Measurements from ENCODE around the gene CX3CR1. TPM values are rescaled to one million over a fixed set of nuclear protein-coding genes. Genes with fewer than 3 reads are reported as not detected.

CX3CR1 gene
- total and polyA plus RNA-seq, 8 donors = 0.06 to 0.43 (median 0.26) TPM; not detected in 4

DNA sequence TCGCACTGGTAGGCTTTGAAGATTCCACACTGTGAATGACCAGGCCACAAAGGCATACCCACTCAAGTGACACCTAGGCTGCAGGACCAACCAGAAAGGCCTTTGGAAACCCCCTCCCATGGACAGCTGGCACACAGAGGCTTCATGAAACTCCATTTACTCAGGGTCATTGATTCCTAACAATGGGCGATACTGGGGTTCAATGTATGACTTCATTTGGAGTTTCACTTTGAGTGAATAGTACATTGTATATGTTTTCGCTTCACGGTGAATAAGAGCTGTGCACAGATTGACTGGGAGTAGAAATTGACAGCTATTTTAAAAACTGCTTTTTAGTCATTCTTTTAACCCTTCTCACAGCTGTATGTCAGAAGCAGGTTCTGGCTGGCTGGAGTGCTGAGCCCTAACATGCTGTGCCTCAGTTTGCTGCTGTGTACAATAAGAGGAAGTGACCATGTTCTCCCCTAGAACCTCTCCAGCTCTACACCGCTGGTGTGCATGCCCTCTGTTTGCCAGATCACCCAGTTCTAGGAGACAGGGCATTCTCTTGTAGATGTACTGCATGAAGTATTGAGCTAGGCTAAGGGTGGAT is 15.4 kb upstream of the CX3CR1 start:
- peaks cover 3 to 22% (median 14%) of the 10 kb centered on the region in 4 donors for H3K9me3 ChIP-seq
- TF ChIP-seq POLR2AphosphoS5 (IDR thresholded peaks at IDR 0.05) = no peak
- no peak for DNase-seq
- H3K36me3 ChIP-seq = no peaks in the 10 kb centered on the region
- no peaks in the 10 kb centered on the region for H3K27me3 ChIP-seq
- no peak overlapping the region for H3K27ac ChIP-seq
- intact Hi-C loops (cut with DNase I; ENCODE audit: low total_unique reads) = no loop called here
- peaks cover 0 to 18% (median 10%) of the 10 kb centered on the region in 4 donors for H3K4me1 ChIP-seq
- no peak overlapping the region for H3K4me3 ChIP-seq
- WGBS, 5 donors = 80 to 84% (median 82%) methylated on average over 5 of the region's 5 CpGs

DNA sequence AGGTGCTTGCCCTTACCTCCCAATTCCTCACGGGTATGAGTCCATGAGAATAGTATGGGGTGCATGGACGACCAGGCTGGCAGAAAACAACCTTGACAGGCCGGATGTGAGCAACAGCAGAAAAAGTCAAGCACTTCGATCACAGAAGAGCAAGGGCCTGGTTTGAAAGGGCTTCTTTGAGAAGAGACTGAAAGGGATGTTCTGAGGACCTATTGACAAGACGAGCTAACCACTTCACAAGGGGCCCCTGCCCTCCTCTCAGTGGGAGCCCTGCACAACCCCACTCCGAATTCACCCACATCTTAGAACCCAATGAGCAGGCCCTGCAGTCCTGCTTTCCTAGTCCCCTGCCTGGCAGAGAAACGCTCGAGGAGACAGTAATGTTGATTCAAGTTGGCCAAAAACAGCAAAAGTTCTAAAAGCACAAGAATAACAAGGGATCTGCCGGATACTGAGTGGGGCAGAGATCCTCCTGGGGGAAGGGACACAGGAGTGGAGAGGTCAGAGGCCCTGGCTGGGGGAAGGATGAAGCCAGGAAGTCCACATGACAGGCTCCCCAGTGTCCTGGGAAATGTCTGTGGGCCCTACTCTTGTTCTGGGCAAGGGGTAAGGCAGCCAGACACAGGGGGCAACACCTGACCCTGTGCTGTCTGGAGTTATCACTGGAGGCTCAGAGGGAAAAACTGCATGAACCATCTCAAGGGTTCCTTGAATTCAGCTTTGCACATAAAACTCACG is 14.8 kb upstream of the CX3CR1 start:
- no peaks in the 10 kb centered on the region for H3K27me3 ChIP-seq
- no peak for DNase-seq
- H3K4me3 ChIP-seq = no peak overlapping the region
- TF ChIP-seq, protein P1, sequence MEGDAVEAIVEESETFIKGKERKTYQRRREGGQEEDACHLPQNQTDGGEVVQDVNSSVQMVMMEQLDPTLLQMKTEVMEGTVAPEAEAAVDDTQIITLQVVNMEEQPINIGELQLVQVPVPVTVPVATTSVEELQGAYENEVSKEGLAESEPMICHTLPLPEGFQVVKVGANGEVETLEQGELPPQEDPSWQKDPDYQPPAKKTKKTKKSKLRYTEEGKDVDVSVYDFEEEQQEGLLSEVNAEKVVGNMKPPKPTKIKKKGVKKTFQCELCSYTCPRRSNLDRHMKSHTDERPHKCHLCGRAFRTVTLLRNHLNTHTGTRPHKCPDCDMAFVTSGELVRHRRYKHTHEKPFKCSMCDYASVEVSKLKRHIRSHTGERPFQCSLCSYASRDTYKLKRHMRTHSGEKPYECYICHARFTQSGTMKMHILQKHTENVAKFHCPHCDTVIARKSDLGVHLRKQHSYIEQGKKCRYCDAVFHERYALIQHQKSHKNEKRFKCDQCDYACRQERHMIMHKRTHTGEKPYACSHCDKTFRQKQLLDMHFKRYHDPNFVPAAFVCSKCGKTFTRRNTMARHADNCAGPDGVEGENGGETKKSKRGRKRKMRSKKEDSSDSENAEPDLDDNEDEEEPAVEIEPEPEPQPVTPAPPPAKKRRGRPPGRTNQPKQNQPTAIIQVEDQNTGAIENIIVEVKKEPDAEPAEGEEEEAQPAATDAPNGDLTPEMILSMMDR (IDR thresholded peaks at IDR 0.05) = no peak
- TF ChIP-seq EP300 (IDR thresholded peaks at IDR 0.05) = no peak
- TF ChIP-seq POLR2AphosphoS5 (IDR thresholded peaks at IDR 0.05) = no peak
- TF ChIP-seq POLR2A (IDR thresholded peaks at IDR 0.05) = no peak
- H3K9me3 ChIP-seq = peaks cover 3 to 15% (median 9%) of the 10 kb centered on the region in 4 donors
- WGBS, 5 donors = 71 to 84% (median 76%) methylated on average over 8 to 10 of the region's 10 CpGs
- H3K4me1 ChIP-seq = peaks cover 0 to 24% (median 13%) of the 10 kb centered on the region in 4 donors
- no peaks in the 10 kb centered on the region for H3K36me3 ChIP-seq
- intact Hi-C loops (cut with DNase I; ENCODE audit: low total_unique reads) = loop anchor here (5.0 kb wide), 1 partner anchor 172 kb away; no protein-coding TSS in a partner anchor
- H3K27ac ChIP-seq = no peak overlapping the region

GRCh38 chr3:39292961-39293360 is 13.1 kb upstream of the CX3CR1 start:
- intact Hi-C loops (cut with DNase I; ENCODE audit: low total_unique reads) = loop anchor here (5.0 kb wide), 1 partner anchor 171 kb away; no protein-coding TSS in a partner anchor

DNA sequence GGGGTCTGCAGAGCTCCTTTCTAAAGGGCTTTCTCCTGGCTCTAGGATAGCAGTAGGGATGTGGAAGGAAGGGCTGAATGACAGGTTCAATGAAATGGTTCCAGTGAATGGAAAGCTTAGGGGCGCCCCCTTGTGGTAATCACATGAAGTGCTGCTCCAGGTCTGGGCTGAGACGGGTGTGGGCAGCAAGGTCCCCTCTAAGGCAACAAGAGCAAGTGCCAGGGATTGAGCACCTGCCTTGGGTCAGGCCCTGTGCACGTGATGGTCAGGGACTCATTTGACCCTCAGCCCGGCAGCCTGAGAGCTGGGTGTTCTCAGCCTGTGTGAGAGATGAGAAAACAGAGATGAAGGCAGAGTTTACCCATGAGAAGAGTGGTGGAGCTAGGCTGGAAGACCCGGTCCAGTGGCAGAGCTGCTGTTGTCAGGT is 12.1 kb upstream of the CX3CR1 start:
- Histone ChIP-seq H3K36me3 (no peaks in the 10 kb centered on the region), H3K4me1 (peaks cover 0 to 27% (median 25%) of the 10 kb centered on the region in 4 donors), H3K27ac (no peak overlapping the region), H3K27me3 (no peaks in the 10 kb centered on the region), H3K9me3 (no peaks in the 10 kb centered on the region), H3K4me3 (no peak overlapping the region)
- DNase-seq = peak; percentile 73 to 74
- intact Hi-C loops (cut with DNase I; ENCODE audit: low total_unique reads) = loop anchor here (5.0 kb wide), 1 partner anchor 170 kb away; no protein-coding TSS in a partner anchor
- TF ChIP-seq POLR2A (IDR thresholded peaks at IDR 0.05) (no peak), POLR2AphosphoS5 (IDR thresholded peaks at IDR 0.05) (no peak)
- TF ChIP-seq, protein P1 (IDR thresholded peaks at IDR 0.05) = peak in 5 of 7 experiments; percentile 71 to 91 (median 90)
- WGBS, 5 donors = 23 to 32% (median 29%) methylated on average over 5 of the region's 5 CpGs

More at GRCh38 chr3:39292961-39293360, 13.1 kb upstream of the CX3CR1 start:
- no peak overlapping the region for H3K27ac ChIP-seq
- no peak for DNase-seq
- WGBS, 5 donors = 76 to 86% (median 81%) methylated on average over 4 of the region's 4 CpGs
- H3K9me3 ChIP-seq = no peaks in the 10 kb centered on the region
- TF ChIP-seq, protein P1 (IDR thresholded peaks at IDR 0.05) = no peak
- no peak for TF ChIP-seq POLR2AphosphoS5 (IDR thresholded peaks at IDR 0.05)
- no peak for TF ChIP-seq POLR2A (IDR thresholded peaks at IDR 0.05)
- TF ChIP-seq EP300 (IDR thresholded peaks at IDR 0.05) = no peak
- H3K4me1 ChIP-seq = peaks cover 0 to 24% (median 17%) of the 10 kb centered on the region in 4 donors
- H3K4me3 ChIP-seq = no peak overlapping the region
- no peaks in the 10 kb centered on the region for H3K36me3 ChIP-seq
- no peaks in the 10 kb centered on the region for H3K27me3 ChIP-seq
